K562 treated with DMSO at 1 percent for 24 hours (cell line): Measurements from ENCODE around the gene OR4E1. TPM values are rescaled to one million over a fixed set of nuclear protein-coding genes. Genes with fewer than 3 reads are reported as not detected.

Source experiments
- total RNA-seq: library from RNA; unstranded; fragments of 300-600 nt; gene quantifications from 2 replicates; pipeline ENCODE4 v1.2.3, GENCODE V29; 2022; ENCODE audit warnings: low read depth; ENCODE audit not compliant: insufficient read depth

Gene OR4E1, protein sequence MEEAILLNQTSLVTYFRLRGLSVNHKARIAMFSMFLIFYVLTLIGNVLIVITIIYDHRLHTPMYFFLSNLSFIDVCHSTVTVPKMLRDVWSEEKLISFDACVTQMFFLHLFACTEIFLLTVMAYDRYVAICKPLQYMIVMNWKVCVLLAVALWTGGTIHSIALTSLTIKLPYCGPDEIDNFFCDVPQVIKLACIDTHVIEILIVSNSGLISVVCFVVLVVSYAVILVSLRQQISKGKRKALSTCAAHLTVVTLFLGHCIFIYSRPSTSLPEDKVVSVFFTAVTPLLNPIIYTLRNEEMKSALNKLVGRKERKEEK
- not detected in 2 replicates for total RNA-seq

GRCh38 chr14:21673718-21674117 is at the start of gene OR4E1:
Gene OR4E1 (minus strand): TSS chr14:21673818. CDS start chr14:21670935, 2,883 bp downstream.

DNA sequence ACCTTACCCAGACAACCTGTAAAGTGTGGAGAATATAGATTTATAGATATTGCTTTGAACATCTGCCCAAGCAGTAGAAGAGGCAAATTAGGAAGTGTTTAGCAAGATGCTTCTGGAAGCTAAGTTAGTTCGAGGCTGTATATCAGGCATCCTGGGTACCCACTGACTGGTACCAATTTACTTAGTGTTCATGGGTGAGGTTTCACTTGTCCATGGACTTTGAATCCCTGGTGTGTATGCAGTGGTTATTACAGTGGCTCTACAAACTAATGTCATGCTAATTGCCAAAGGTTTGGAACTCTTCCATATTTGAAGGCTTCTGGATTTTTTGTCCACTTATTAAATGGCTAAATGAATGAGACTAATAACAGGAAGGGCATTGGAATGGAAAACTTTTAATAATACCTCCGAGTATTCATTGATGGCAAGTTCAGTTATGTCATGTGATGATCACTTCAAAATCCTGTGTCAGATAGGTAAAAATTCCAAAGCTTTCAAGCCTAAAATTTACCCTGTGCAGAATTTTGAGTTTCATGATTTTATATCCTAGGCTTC is 20.2 kb downstream of the OR4E1 start, which contains the start of gene OR4E2:
TSS of gene OR4E2 (plus strand) at position 505 of the 555 bp plus-strand sequence. CDS start 11,248 bp downstream, outside the sequence.

GRCh38 chr14:21634840-21635239 is 38.8 kb downstream of the OR4E1 start, which contains the start of gene OR10G2:
Gene OR10G2 (minus strand): TSS chr14:21634940. CDS start chr14:21634842, 98 bp downstream.

Other genes with a start within 250 kb of the OR4E1 start
- gene CHD8, start 217.7 kb downstream of the OR4E1 start, total RNA-seq, result 38.0 and 43.2 TPM in 2 replicates
- gene RAB2B, start 196.9 kb downstream of the OR4E1 start, total RNA-seq, result 9.7 and 9.8 TPM in 2 replicates
- 25.3 and 26.5 TPM in 2 replicates for gene TOX4, start 196.6 kb downstream of the OR4E1 start, total RNA-seq
- 31.5 and 32.4 TPM in 2 replicates for gene METTL3, start 162.5 kb downstream of the OR4E1 start, total RNA-seq
- gene SALL2, start 147.5 kb downstream of the OR4E1 start, total RNA-seq, result 23.8 and 27.0 TPM in 2 replicates
- gene OR10G3, start 93.7 kb downstream of the OR4E1 start, total RNA-seq, result not detected in 2 replicates
- not detected in 2 replicates for gene OR10G2, start 38.9 kb downstream of the OR4E1 start, total RNA-seq
- not detected in 2 replicates for gene OR4E2, start 20.0 kb downstream of the OR4E1 start, total RNA-seq